Transverse colon (tissue), 4 donors: Measurements from ENCODE around the gene RAB30. TPM values are rescaled to one million over a fixed set of nuclear protein-coding genes. Genes with fewer than 3 reads are reported as not detected.

Source experiments
- DNase-seq: peaks from one replicate; pipeline ENCODE4 v3.0.0-alpha.2; 2019
- H3K27ac ChIP-seq, 4 donors: fragments of 200-600 bp; sonication (generic); 2 replicates each; pipeline ENCODE4 v1.5.1; 2016 to 2018; ENCODE audit warnings: inconsistent platforms in 4 of 4
- H3K27me3 ChIP-seq: fragments of 200-600 bp; sonication (generic); 2 replicates; pipeline ENCODE4 v1.5.1; 2017; ENCODE audit warnings: inconsistent platforms
- H3K36me3 ChIP-seq, 4 donors: fragments of 200-600 bp; sonication (generic); 2 replicates each; pipeline ENCODE4 v1.5.1; 2017 to 2019; ENCODE audit warnings: inconsistent platforms in 4 of 4
- H3K4me1 ChIP-seq, 4 donors: fragments of 200-600 bp; sonication (generic); 2 replicates each; pipeline ENCODE4 v1.5.1; 2017 to 2020; ENCODE audit warnings: inconsistent platforms in 4 of 4
- H3K4me3 ChIP-seq, 4 donors: fragments of 200-600 bp; sonication (generic); 1 replicate in 1 of 4; 2 replicates in 3 of 4; pipeline versions ENCODE4 v1.5.1 to v1.6.1; 2017 to 2019; ENCODE audit warnings: inconsistent platforms in 4 of 4
- H3K9me3 ChIP-seq, 2 donors: fragments of 200-600 bp; sonication (generic); 2 replicates each; pipeline ENCODE4 v1.5.1; 2017 to 2019; ENCODE audit warnings: inconsistent platforms in 2 of 2
- CTCF ChIP-seq, 5 experiments: fragments of 200-600 bp in 3 of 5; fragments of 450-650 bp in 2 of 5; sonication (generic) in 3 of 5; IDR thresholded peaks; 1 replicate in 2 of 5; 2 replicates in 3 of 5; pipeline ENCODE4 v1.5.1; 2016 to 2017; ENCODE audit warnings: antibody characterized with exemption in 5 of 5, inconsistent platforms in 3 of 5, mild to moderate bottlenecking in 2 of 5, moderate library complexity in 1 of 5
- EP300 ChIP-seq: sonication (generic); formaldehyde crosslinking; IDR thresholded peaks from one replicate; pipeline ENCODE4 v1.6.1; 2017; ENCODE audit warnings: antibody characterized with exemption, low read depth
- POLR2A ChIP-seq: fragments of 450-650 bp; IDR thresholded peaks from one replicate; pipeline ENCODE4 v1.6.1; 2016; ENCODE audit warnings: antibody characterized with exemption, mild to moderate bottlenecking, moderate library complexity
- POLR2AphosphoS5 ChIP-seq, 3 donors: sonication (generic); formaldehyde crosslinking; IDR thresholded peaks; one replicate each; pipeline ENCODE4 v1.6.1; 2016; ENCODE audit warnings: antibody characterized with exemption in 3 of 3
- WGBS, 2 donors: methylation state at CpG; one replicate each; pipeline ENCODE4 v1.1.5; 2018; ENCODE audit warnings: low coverage in 1 of 2; 5-methylcytosine and 5-hydroxymethylcytosine counted together
- in situ Hi-C, 4 donors: fragments of 200-750 bp; cut with MboI; loops; one replicate each; pipeline versions ENCODE4 v1.15.0 to v1.15.1; 2017; ENCODE audit warnings: low sequenced_read_pairs in 3 of 4, low pct_ligation_motif_present in 1 of 4, low pct_unique_long_range_greater_than_20kb in 1 of 4
- intact Hi-C: fragments of 100-400 bp; cut with DNase I; formaldehyde crosslinking; loops from one replicate; pipeline ENCODE4 v1.15.1; 2023; ENCODE audit warnings: low total_unique reads
- total RNA-seq, 4 donors: library from RNA; depleted of rRNA; stranded (reverse); fragments of >200 nt; gene quantifications; one replicate each; pipeline ENCODE4 v1.1.0, GENCODE V29; 2016

The RAB30 gene
- total RNA-seq, 4 donors from 2014 or later: 2.2 to 29.9 (median 14.5) TPM

- Histone ChIP-seq H3K27ac (peak overlapping the region; percentile 32 to 66 (median 63)), H3K4me1 (peaks cover 0 to 29% (median 11%) of the 10 kb centered on the region in 4 donors), H3K27me3 (no peaks in the 10 kb centered on the region), H3K36me3 (no peaks in the 10 kb centered on the region), H3K4me3 (no peak overlapping the region), H3K9me3 (no peaks in the 10 kb centered on the region)
- WGBS, 2 donors: 19 to 49% methylated on average over 2 of the region's 2 CpGs
- intact Hi-C loops: no loop called here
- in situ Hi-C loops: loop anchor here in 2 of 4 donors (25.0 kb wide), 2 partner anchors 95 to 180 kb away; partner anchors contain the start of genes ANKRD42 (in 1 of the 2), DDIAS (in 1 of the 2) and PRCP (in 1 of the 2)
- peak in 2 of 3 donors; percentile 57 to 74 for TF ChIP-seq POLR2AphosphoS5 (IDR thresholded peaks at IDR 0.05)
- TF ChIP-seq CTCF (IDR thresholded peaks at IDR 0.05): no peak
- peak; percentile 78 for DNase-seq
These were observed 21.0 kb upstream of the RAB30 start for GRCh38 chr11:83092488-83093384.

GRCh38 chr11:83088965-83089364 is 17.3 kb upstream of the RAB30 start:
- H3K36me3 ChIP-seq: no peaks in the 10 kb centered on the region
- H3K4me1 ChIP-seq: peaks cover 0 to 32% (median 13%) of the 10 kb centered on the region in 4 donors
- H3K9me3 ChIP-seq: no peaks in the 10 kb centered on the region
- no peak overlapping the region for H3K27ac ChIP-seq
- no peak for TF ChIP-seq EP300
- TF ChIP-seq POLR2A: no peak
- TF ChIP-seq POLR2AphosphoS5 (IDR thresholded peaks at IDR 0.05): no peak
- TF ChIP-seq CTCF (IDR thresholded peaks at IDR 0.05): peak in 1 of 5 experiments; percentile 7
- WGBS, 2 donors: 90 to 96% methylated on average over 2 of the region's 2 CpGs
- in situ Hi-C loops: loop anchor here in 2 of 4 donors (25.0 kb wide), 2 partner anchors 98 to 177 kb away; partner anchors contain the start of genes ANKRD42 (in 1 of the 2), DDIAS (in 1 of the 2) and PRCP (in 1 of the 2)
- no peak overlapping the region for H3K4me3 ChIP-seq
- intact Hi-C loops: no loop called here
- no peaks in the 10 kb centered on the region for H3K27me3 ChIP-seq
- DNase-seq: no peak

GRCh38 chr11:83087035-83087434 is 15.3 kb upstream of the RAB30 start:
- no peaks in the 10 kb centered on the region for H3K36me3 ChIP-seq
- no peak for DNase-seq
- no peaks in the 10 kb centered on the region for H3K27me3 ChIP-seq
- H3K27ac ChIP-seq: no peak overlapping the region
- no peak overlapping the region for H3K4me3 ChIP-seq
- H3K4me1 ChIP-seq: peaks cover 0 to 15% (median 3%) of the 10 kb centered on the region in 4 donors
- in situ Hi-C loops (loop anchor here in 2 of 4 donors (25.0 kb wide), 2 partner anchors 100 to 175 kb away; partner anchors contain the start of genes ANKRD42 (in 1 of the 2), DDIAS (in 1 of the 2) and PRCP (in 1 of the 2)), intact Hi-C loops (no loop called here)
- no peak for TF ChIP-seq POLR2AphosphoS5 (IDR thresholded peaks at IDR 0.05)
- peak in 4 of 5 experiments; percentile 21 to 52 (median 41) for TF ChIP-seq CTCF (IDR thresholded peaks at IDR 0.05)
- WGBS, 2 donors: 4 to 33% methylated on average over 2 of the region's 2 CpGs
- no peaks in the 10 kb centered on the region for H3K9me3 ChIP-seq

- no peak for TF ChIP-seq POLR2A
- TF ChIP-seq EP300: no peak
- TF ChIP-seq POLR2AphosphoS5 (IDR thresholded peaks at IDR 0.05): no peak
- no peak for TF ChIP-seq CTCF (IDR thresholded peaks at IDR 0.05)
- H3K27me3 ChIP-seq: no peaks in the 10 kb centered on the region
- H3K4me3 ChIP-seq: no peak overlapping the region
- H3K4me1 ChIP-seq: peaks cover 0 to 3% (median 0%) of the 10 kb centered on the region in 4 donors
- in situ Hi-C loops (loop anchor here in 3 of 4 donors (10.0 to 25.0 kb wide), 4 partner anchors 75 to 168 kb away; partner anchors contain the start of genes ANKRD42 (in 1 of the 3), DDIAS (in 1 of the 3), PCF11 (in 1 of the 3) and PRCP (in 1 of the 3)), intact Hi-C loops (no loop called here)
- 82 to 93% methylated on average over 5 of the region's 5 CpGs for WGBS, 2 donors
- H3K9me3 ChIP-seq: no peaks in the 10 kb centered on the region
- DNase-seq: no peak
- no peak overlapping the region for H3K27ac ChIP-seq
- H3K36me3 ChIP-seq: no peaks in the 10 kb centered on the region
These were observed 8.1 kb upstream of the RAB30 start for GRCh38 chr11:83079820-83080219.
